HL-60 (cell line): ENCODE results near the gene SRP19.

ENCODE experiments used
- POLR2AphosphoS5 ChIP-seq: IDR thresholded peaks from 2 replicates; pipeline ENCODE4 v1.6.1; 2012; ENCODE audit warnings: low read depth
- TF ChIP-seq, protein P1 (sequence below): IDR thresholded peaks from one replicate; pipeline ENCODE4 v1.5.1; 2011; ENCODE audit warnings: low read length, control low read depth, inconsistent platforms; ENCODE audit not compliant: insufficient read depth

DNA sequence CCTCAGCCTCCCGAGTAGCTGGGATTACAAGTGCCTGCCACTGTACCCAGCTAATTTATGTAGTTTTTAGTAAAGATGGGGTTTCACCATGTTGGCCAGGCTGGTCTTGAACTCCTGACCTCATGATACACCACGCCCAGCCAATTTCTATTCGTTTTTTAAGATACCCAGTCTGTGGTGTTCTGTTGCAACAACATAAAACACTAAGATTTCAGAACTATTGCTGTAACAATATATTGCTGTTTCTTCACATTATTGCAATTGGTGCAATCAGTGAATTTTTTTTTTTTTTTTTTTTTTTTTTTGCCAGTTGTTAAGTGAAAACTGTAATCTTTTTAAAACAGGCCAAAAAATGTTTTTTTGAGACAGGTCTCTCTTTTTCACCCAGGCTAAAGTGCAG, 9.9 kb downstream of the SRP19 start:
- no peak for TF ChIP-seq POLR2AphosphoS5
- TF ChIP-seq, protein P1, sequence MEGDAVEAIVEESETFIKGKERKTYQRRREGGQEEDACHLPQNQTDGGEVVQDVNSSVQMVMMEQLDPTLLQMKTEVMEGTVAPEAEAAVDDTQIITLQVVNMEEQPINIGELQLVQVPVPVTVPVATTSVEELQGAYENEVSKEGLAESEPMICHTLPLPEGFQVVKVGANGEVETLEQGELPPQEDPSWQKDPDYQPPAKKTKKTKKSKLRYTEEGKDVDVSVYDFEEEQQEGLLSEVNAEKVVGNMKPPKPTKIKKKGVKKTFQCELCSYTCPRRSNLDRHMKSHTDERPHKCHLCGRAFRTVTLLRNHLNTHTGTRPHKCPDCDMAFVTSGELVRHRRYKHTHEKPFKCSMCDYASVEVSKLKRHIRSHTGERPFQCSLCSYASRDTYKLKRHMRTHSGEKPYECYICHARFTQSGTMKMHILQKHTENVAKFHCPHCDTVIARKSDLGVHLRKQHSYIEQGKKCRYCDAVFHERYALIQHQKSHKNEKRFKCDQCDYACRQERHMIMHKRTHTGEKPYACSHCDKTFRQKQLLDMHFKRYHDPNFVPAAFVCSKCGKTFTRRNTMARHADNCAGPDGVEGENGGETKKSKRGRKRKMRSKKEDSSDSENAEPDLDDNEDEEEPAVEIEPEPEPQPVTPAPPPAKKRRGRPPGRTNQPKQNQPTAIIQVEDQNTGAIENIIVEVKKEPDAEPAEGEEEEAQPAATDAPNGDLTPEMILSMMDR: no peak
